Kasumi-1 (cell line): Measurements from ENCODE around the gene OAF.
A peak's percentile ranks its signal among the peaks of the same experiment; 100 is the strongest.
"Not testable (repeated sequence)": the region's sequence is repeated elsewhere in the genome, so short reads cannot be mapped to it uniquely, and the experiment has no call there.

Experiments used
- DNase-seq, 2 experiments: peaks; one replicate each; lab custom pipeline; 2025; lab: John Stamatoyannopoulos, UW

Gene OAF

GRCh38 chr11:120243221-120243620 is 32.4 kb downstream of the OAF start:
- DNase-seq = no peak

- DNase-seq = no peak
Measured at GRCh38 chr11:120244476-120245365, 33.9 kb downstream of the OAF start.

GRCh38 chr11:120245434-120245833 is 34.6 kb downstream of the OAF start:
- no peak for DNase-seq

GRCh38 chr11:120248551-120249278 is 37.9 kb downstream of the OAF start:
- peak; percentile 18 to 41 for DNase-seq

- DNase-seq = no peak
Measured at GRCh38 chr11:120249279-120250262, 38.7 kb downstream of the OAF start.

- not testable (repeated sequence) for DNase-seq
Measured at GRCh38 chr11:120253377-120253776, 42.5 kb downstream of the OAF start.

GRCh38 chr11:120254788-120255518 is 44.1 kb downstream of the OAF start:
- DNase-seq = no peak

GRCh38 chr11:120255519-120255866 is 44.7 kb downstream of the OAF start:
- DNase-seq = no peak

GRCh38 chr11:120256178-120256577 is 45.3 kb downstream of the OAF start:
- DNase-seq = no peak

- DNase-seq = no peak
Measured at GRCh38 chr11:120256779-120257178, 45.9 kb downstream of the OAF start.

- no peak for DNase-seq
Measured at GRCh38 chr11:120257346-120257745, 46.5 kb downstream of the OAF start.

- DNase-seq = no peak
Measured at GRCh38 chr11:120258661-120259060, 47.8 kb downstream of the OAF start.

GRCh38 chr11:120259241-120259640 is 48.4 kb downstream of the OAF start:
- no peak for DNase-seq

GRCh38 chr11:120259988-120260565 is 49.2 kb downstream of the OAF start:
- DNase-seq = no peak

- DNase-seq = no peak
Measured at GRCh38 chr11:120260616-120261015, 49.8 kb downstream of the OAF start.

- DNase-seq = no peak
Measured at GRCh38 chr11:120261321-120261720, 50.5 kb downstream of the OAF start.

- no peak for DNase-seq
Measured at GRCh38 chr11:120261931-120262330, 51.1 kb downstream of the OAF start.

GRCh38 chr11:120267319-120267718 is 56.5 kb downstream of the OAF start:
- no peak for DNase-seq

- no peak for DNase-seq
Measured at GRCh38 chr11:120268686-120269085, 57.9 kb downstream of the OAF start.

- DNase-seq = no peak
Measured at GRCh38 chr11:120270386-120270785, 59.6 kb downstream of the OAF start.

- DNase-seq = no peak
Measured at GRCh38 chr11:120271672-120272071, 60.8 kb downstream of the OAF start.
